Panc1 (cell line): ENCODE results near the gene OR2A25.

ENCODE experiments used
- CTCF ChIP-seq: fragments of 450-650 bp; IDR thresholded peaks from 2 replicates; pipeline ENCODE4 v1.5.1; 2017; ENCODE audit warnings: mild to moderate bottlenecking
- POLR2AphosphoS5 ChIP-seq: IDR thresholded peaks from 2 replicates; pipeline ENCODE4 v1.6.1; 2012; ENCODE audit warnings: mild to moderate bottlenecking, low read depth, low read length, moderate library complexity
- REST ChIP-seq, 2 experiments: IDR thresholded peaks; 2 replicates each; pipeline ENCODE4 v1.6.1; 2011 to 2012; ENCODE audit warnings: low read depth in 2 of 2, control low read depth in 1 of 2, low read length in 1 of 2, mild to moderate bottlenecking in 1 of 2, moderate library complexity in 1 of 2; ENCODE audit not compliant: insufficient read depth in 1 of 2
- SIN3A ChIP-seq: IDR thresholded peaks from 2 replicates; pipeline ENCODE4 v1.6.1; 2012; ENCODE audit warnings: low read depth, mild to moderate bottlenecking, low read length, moderate library complexity, borderline replicate concordance; ENCODE audit not compliant: insufficient read depth
- TCF7L2 ChIP-seq: IDR thresholded peaks from 2 replicates; pipeline ENCODE4 v1.6.1; 2011; ENCODE audit warnings: mild to moderate bottlenecking, low read depth, low read length, inconsistent platforms

GRCh38 chr7:144098776-144099175 lies 29.2 kb downstream of the OR2A25 start:
- TF ChIP-seq CTCF (no peak), POLR2AphosphoS5 (no peak), SIN3A (no peak), REST (IDR thresholded peaks at IDR 0.05; ENCODE audit: insufficient read depth in 1 of 2, low read depth in 2 of 2, low read length in 1 of 2) (no peak), TCF7L2 (no peak)
